Measurements from ENCODE around the gene SLC52A1. TPM values are rescaled to one million over a fixed set of nuclear protein-coding genes. Genes with fewer than 3 reads are reported as not detected.
A peak's percentile ranks its signal among the peaks of the same experiment; 100 is the strongest.

SLC52A1 gene
- polyA plus RNA-seq, 3 donors: not detected

GRCh38 chr17:5068236-5068635 is 33.0 kb upstream of the SLC52A1 start:
- TF ChIP-seq CTCF (IDR thresholded peaks at IDR 0.05): no peak
- Mint-ChIP-seq H3K27ac (no peak overlapping the region), H3K9me3 (no peaks in the 10 kb centered on the region), H3K4me1 (peaks cover 3% of the 10 kb centered on the region), H3K36me3 (no peaks in the 10 kb centered on the region), H3K4me3 (no peak overlapping the region), H3K27me3 (ENCODE audit: low read depth in 3 of 3) (peaks cover 11 to 14% (median 13%) of the 10 kb centered on the region in 3 donors)
- no peak for DNase-seq
- Histone ChIP-seq H3K9ac (ENCODE audit: insufficient read depth, low read length, poor library complexity, severe bottlenecking) (no peak overlapping the region), H3K79me2 (ENCODE audit: insufficient read depth, low read length) (no peaks in the 10 kb centered on the region), H3K27ac (ENCODE audit: low read depth in 1 of 2, low read length in 2 of 2) (no peak overlapping the region), H2AFZ (ENCODE audit: insufficient read depth, low read depth, low read length, poor library complexity, severe bottlenecking) (no peak overlapping the region), H3K4me2 (replicated peaks; ENCODE audit: extremely low read depth, low read length, poor library complexity, severe bottlenecking) (no peak overlapping the region), H4K20me1 (ENCODE audit: insufficient read depth, low read length) (no peaks in the 10 kb centered on the region), H3K4me3 (replicated peaks in 1 of 3; ENCODE audit: low read depth in 2 of 3, low read length in 3 of 3) (no peak overlapping the region), H3K9me3 (replicated peaks in 1 of 2; ENCODE audit: control insufficient read depth in 1 of 2, insufficient read depth in 1 of 2, low read length in 2 of 2) (no peaks in the 10 kb centered on the region), H3K4me1 (ENCODE audit: control insufficient read depth in 1 of 2, insufficient read depth in 2 of 2, low read length in 2 of 2) (no peaks in the 10 kb centered on the region), H3K36me3 (replicated peaks in 1 of 2; ENCODE audit: control insufficient read depth in 1 of 2, insufficient read depth in 2 of 2, low read length in 2 of 2) (no peaks in the 10 kb centered on the region), H3K27me3 (ENCODE audit: control insufficient read depth in 2 of 2, insufficient read depth in 2 of 2, low read length in 2 of 2) (no peaks in the 10 kb centered on the region)
- intact Hi-C loops (cut with micrococcal nuclease): loop anchor here in 1 of 2 donors (10.0 kb wide), 1 partner anchor 163 kb away; the partner anchor contains the start of gene CHRNE
- 94% methylated on average over 2 of the region's 3 CpGs for WGBS (ENCODE audit: insufficient coverage)

- intact Hi-C loops (cut with micrococcal nuclease): loop anchor here in 1 of 2 donors (10.0 kb wide), 1 partner anchor 160 kb away; the partner anchor contains the start of gene CHRNE
- peaks cover 3% of the 10 kb centered on the region for H3K4me1 Mint-ChIP-seq
These were observed 30.1 kb upstream of the SLC52A1 start for GRCh38 chr17:5065227-5065744.

More at GRCh38 chr17:5065227-5065744, 30.1 kb upstream of the SLC52A1 start:
- DNase-seq: no peak
- Histone ChIP-seq H3K4me2 (replicated peaks; ENCODE audit: extremely low read depth, low read length, poor library complexity, severe bottlenecking) (no peak overlapping the region), H3K9ac (ENCODE audit: insufficient read depth, low read length, poor library complexity, severe bottlenecking) (no peak overlapping the region), H3K79me2 (ENCODE audit: insufficient read depth, low read length) (no peaks in the 10 kb centered on the region), H4K20me1 (ENCODE audit: insufficient read depth, low read length) (no peaks in the 10 kb centered on the region), H3K36me3 (replicated peaks in 1 of 2; ENCODE audit: control insufficient read depth in 1 of 2, insufficient read depth in 2 of 2, low read length in 2 of 2) (no peaks in the 10 kb centered on the region), H3K4me1 (ENCODE audit: control insufficient read depth in 1 of 2, insufficient read depth in 2 of 2, low read length in 2 of 2) (no peaks in the 10 kb centered on the region), H3K27me3 (ENCODE audit: control insufficient read depth in 2 of 2, insufficient read depth in 2 of 2, low read length in 2 of 2) (no peaks in the 10 kb centered on the region), H3K9me3 (replicated peaks in 1 of 2; ENCODE audit: control insufficient read depth in 1 of 2, insufficient read depth in 1 of 2, low read length in 2 of 2) (no peaks in the 10 kb centered on the region), H3K27ac (ENCODE audit: low read depth in 1 of 2, low read length in 2 of 2) (no peak overlapping the region), H2AFZ (ENCODE audit: insufficient read depth, low read depth, low read length, poor library complexity, severe bottlenecking) (no peak overlapping the region), H3K4me3 (replicated peaks in 1 of 3; ENCODE audit: low read depth in 2 of 3, low read length in 3 of 3) (no peak overlapping the region)
- no peak for TF ChIP-seq CTCF (IDR thresholded peaks at IDR 0.05)
- Mint-ChIP-seq H3K36me3 (no peaks in the 10 kb centered on the region), H3K27me3 (ENCODE audit: low read depth in 3 of 3) (peaks cover 11 to 13% (median 12%) of the 10 kb centered on the region in 3 donors), H3K9me3 (no peaks in the 10 kb centered on the region), H3K4me3 (peak overlapping the region in 1 of 2 donors; percentile 22), H3K27ac (no peak overlapping the region)
- WGBS (ENCODE audit: insufficient coverage): 71% methylated on average over 1 of the region's 1 CpG
